ENCODE measurements around the gene BCL2.

BCL2 gene

DNA sequence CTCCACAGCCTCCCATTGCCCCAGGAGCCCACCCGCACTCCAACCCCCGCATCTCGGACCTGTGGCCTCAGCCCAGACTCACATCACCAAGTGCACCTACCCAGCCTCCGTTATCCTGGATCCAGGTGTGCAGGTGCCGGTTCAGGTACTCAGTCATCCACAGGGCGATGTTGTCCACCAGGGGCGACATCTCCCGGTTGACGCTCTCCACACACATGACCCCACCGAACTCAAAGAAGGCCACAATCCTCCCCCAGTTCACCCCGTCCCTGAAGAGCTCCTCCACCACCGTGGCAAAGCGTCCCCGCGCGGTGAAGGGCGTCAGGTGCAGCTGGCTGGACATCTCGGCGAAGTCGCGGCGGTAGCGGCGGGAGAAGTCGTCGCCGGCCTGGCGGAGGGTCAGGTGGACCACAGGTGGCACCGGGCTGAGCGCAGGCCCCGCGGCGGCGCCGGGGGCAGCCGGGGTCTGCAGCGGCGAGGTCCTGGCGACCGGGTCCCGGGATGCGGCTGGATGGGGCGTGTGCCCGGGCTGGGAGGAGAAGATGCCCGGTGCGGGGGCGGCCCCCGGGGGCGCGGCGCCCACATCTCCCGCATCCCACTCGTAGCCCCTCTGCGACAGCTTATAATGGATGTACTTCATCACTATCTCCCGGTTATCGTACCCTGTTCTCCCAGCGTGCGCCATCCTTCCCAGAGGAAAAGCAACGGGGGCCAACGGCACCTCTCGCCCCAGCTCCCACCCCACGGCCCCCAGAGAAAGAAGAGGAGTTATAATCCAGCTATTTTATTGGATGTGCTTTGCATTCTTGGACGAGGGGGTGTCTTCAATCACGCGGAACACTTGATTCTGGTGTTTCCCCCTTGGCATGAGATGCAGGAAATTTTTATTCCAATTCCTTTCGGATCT lies 1.3 kb downstream of the BCL2 start:
- Histone ChIP-seq H3K4me2 (peak overlapping the region; percentile 72), H3K4me1 (peaks cover 58% of the 10 kb centered on the region), H4K20me1 (peaks cover 55% of the 10 kb centered on the region), H3K27me3 (no peaks in the 10 kb centered on the region), H3K9ac (peak overlapping the region; percentile 97), H3K4me3 (peak overlapping the region; percentile 92), H3K9me3 (no peaks in the 10 kb centered on the region), H3K27ac (peak overlapping the region; percentile 97), H3K36me3 (peaks cover 11% of the 10 kb centered on the region; the same call in 1 of the 2 replicates)
- no peak for TF ChIP-seq Cebpa-rat (IDR thresholded peaks at IDR 0.05)

DNA sequence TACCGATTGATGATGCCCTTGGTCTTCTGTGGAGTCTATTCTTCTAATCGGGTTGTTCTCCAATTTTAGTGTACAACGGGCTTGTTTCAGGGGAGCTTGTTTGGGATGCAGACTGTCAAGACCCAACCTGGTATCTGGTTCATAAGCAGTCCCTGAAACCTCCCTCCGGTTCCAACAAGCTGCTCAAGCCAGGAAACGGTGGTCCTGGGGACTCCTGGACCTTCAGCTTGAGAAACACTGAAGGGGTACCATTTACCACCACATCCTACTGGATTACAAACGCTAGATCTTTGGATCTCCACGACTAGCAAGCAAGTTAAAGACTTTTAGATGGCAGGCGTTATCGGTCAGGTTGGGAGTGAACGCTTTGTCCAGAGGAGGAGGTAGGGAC lies 2.0 kb downstream of the BCL2 start:
- peaks cover 62% of the 10 kb centered on the region for H4K20me1 ChIP-seq
- peaks cover 16% of the 10 kb centered on the region; the same call in 1 of the 2 replicates for H3K36me3 ChIP-seq
- no peak for TF ChIP-seq Cebpa-rat (IDR thresholded peaks at IDR 0.05)
- peak overlapping the region; percentile 72 for H3K4me2 ChIP-seq
- no peaks in the 10 kb centered on the region for H3K27me3 ChIP-seq
- H3K27ac ChIP-seq: peak overlapping the region; percentile 97
- H3K4me3 ChIP-seq: peak overlapping the region; percentile 92
- peaks cover 61% of the 10 kb centered on the region for H3K4me1 ChIP-seq
- H3K9ac ChIP-seq: peak overlapping the region; percentile 97
- H3K9me3 ChIP-seq: no peaks in the 10 kb centered on the region

DNA sequence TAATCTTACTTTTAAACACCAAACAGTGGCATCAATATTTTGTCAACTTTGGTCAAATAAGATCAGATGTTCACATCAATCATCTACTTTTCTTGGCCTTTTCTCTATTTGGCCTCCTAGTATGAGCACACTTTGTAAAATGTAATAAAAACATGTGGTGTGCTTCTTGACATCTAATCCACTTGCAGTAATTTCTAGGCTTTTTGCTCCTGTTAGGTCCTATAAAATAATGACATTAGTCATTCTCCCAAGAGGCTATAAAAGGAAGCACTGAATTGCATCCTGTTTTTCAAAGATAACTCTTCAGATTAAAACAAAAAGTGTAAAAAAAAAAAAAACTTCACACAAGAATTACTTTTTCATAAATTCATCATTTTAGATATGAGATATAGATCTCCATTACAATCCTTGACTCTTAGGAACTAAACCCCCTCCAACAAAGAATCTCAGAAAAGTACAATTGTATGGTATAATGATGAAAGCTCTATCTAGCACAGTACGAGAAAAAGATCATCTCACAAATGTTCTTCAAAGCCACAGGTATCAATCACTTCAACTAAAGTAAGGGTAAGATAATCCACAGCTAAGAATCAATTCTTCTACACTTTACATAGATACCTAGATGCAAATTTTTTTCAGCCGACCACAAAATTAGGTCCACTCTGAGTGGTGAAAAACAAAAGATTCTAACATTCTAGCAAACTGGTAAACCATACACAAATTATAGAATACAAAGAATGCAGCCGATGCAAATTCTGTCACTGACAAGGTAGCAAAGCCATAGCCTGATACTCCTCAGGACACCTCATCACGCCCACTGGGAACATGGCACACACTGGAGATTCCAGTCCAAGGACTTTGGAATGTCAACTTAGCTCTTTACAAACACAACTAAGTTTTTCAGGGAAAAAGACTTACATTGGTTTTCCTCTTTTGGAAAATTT lies 2.7 kb downstream of the BCL2 start:
- H3K9ac ChIP-seq: peak overlapping the region; percentile 97
- H3K27ac ChIP-seq: peak overlapping the region; percentile 97

DNA sequence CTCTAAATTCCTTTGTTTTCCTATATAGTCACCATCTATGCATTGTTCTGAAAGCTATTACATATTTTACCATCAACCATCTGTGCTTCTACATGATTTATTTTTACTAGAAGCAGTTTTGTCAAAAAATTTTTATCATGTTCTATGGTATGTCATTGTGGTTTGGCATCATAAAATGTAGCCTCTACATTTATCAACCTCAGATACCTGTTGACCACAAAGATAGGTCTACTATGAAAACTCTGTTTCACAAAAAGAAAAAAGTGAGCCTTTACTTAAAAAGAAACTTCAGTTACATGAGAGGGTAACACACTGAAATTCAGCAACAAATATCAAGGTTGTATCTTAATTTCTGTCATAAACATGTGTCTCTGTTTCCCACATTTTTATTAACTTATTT lies 3.7 kb downstream of the BCL2 start:
- Histone ChIP-seq H3K9ac (peak overlapping the region; percentile 97; the same call in 1 of the 2 replicates), H3K36me3 (peaks cover 32% of the 10 kb centered on the region; the same call in 1 of the 2 replicates), H3K27me3 (no peaks in the 10 kb centered on the region), H3K4me3 (peak overlapping the region; percentile 92), H3K4me1 (peaks cover 61% of the 10 kb centered on the region), H3K9me3 (no peaks in the 10 kb centered on the region), H4K20me1 (peaks cover 79% of the 10 kb centered on the region), H3K27ac (peak overlapping the region; percentile 8; the same call in 1 of the 2 replicates), H3K4me2 (peak overlapping the region; percentile 72)
- TF ChIP-seq Cebpa-rat (IDR thresholded peaks at IDR 0.05): no peak

More for the DNA sequence above, 2.7 kb downstream of the BCL2 start:
- no peaks in the 10 kb centered on the region for H3K9me3 ChIP-seq
- H3K36me3 ChIP-seq: peaks cover 23% of the 10 kb centered on the region; the same call in 1 of the 2 replicates
- TF ChIP-seq Cebpa-rat (IDR thresholded peaks at IDR 0.05): no peak
- peaks cover 61% of the 10 kb centered on the region for H3K4me1 ChIP-seq
- peak overlapping the region; percentile 92 for H3K4me3 ChIP-seq
- H3K27me3 ChIP-seq: no peaks in the 10 kb centered on the region
- peaks cover 69% of the 10 kb centered on the region for H4K20me1 ChIP-seq
- peak overlapping the region; percentile 72 for H3K4me2 ChIP-seq

DNA sequence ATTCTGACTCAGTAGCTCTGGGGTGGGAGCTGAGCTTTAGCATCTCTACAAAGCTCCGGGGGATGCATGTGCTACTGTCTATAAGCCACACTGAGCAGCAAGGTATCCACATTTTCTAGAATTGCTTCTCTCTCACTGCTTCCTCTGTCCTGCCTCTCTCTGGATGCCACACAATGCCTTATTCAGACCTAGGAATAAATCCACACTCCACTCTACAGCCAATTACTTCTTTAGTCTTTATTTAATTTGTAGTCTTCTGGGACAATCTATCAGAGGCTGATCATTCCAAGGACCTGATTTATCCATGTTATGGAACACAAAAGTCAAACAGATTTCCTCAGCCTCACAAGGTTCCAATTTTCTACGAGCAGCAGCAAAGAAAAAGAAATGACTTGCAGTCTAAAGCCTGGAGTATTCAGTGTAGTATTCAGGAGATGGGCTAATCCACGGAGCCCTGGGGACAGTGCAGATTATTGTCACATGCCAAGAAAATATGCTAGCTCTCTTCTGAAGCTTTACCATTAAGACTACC lies 4.4 kb downstream of the BCL2 start:
- H4K20me1 ChIP-seq: peaks cover 86% of the 10 kb centered on the region
- H3K27me3 ChIP-seq: no peaks in the 10 kb centered on the region
- H3K4me2 ChIP-seq: peak overlapping the region; percentile 72
- no peak for TF ChIP-seq Cebpa-rat (IDR thresholded peaks at IDR 0.05)
- H3K9me3 ChIP-seq: no peaks in the 10 kb centered on the region
- H3K4me1 ChIP-seq: peaks cover 65% of the 10 kb centered on the region
- no peak overlapping the region for H3K27ac ChIP-seq
- H3K9ac ChIP-seq: peak overlapping the region; percentile 54; the same call in 1 of the 2 replicates
- H3K4me3 ChIP-seq: peak overlapping the region; percentile 92
- peaks cover 38% of the 10 kb centered on the region; the same call in 1 of the 2 replicates for H3K36me3 ChIP-seq

DNA sequence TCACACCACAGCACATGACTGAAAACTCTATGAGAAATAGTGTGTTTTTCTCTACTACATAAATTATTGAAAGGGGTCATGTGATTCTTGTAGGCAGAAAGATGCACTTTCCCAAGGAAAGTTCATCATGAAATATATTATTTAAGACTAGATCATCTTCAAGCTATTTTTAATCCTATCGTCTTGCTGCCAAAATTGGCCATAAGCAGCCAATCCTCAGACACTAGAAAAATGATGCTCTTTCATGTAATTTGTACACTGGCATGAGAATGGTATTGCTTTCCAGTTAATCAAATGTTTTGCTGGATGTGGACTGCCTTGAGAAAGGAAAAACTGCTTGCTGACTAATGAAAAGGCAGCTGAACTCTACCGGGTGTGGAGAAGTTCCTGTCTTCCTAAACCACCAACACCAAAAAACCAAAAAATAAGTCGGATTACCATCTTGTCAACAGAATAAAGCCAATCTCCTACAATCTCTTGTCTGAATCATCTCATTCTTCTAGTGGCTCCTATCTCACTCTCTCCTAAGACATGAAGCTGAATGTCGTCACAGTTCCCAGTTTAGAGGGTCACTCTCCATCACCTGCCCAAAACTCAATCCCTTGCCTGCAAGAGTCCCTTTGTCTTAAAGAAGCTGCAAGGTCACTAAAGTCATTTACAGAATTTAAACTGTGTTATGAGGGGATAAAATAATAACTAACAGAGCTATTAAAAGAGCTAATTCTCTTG lies 5.3 kb downstream of the BCL2 start:
- H3K4me2 ChIP-seq: peak overlapping the region; percentile 72
- H3K36me3 ChIP-seq: peaks cover 47% of the 10 kb centered on the region
- H3K4me3 ChIP-seq: peak overlapping the region; percentile 92
- H3K9ac ChIP-seq: peak overlapping the region; percentile 54; the same call in 1 of the 2 replicates
- no peaks in the 10 kb centered on the region for H3K27me3 ChIP-seq
- no peak for TF ChIP-seq Cebpa-rat (IDR thresholded peaks at IDR 0.05)
- peaks cover 75% of the 10 kb centered on the region for H3K4me1 ChIP-seq
- peaks cover 95% of the 10 kb centered on the region for H4K20me1 ChIP-seq
- 0 out of 2 replicates have a peak overlapping the region, but pooled peaks have one; percentile 6 for H3K27ac ChIP-seq
- H3K9me3 ChIP-seq: no peaks in the 10 kb centered on the region

DNA sequence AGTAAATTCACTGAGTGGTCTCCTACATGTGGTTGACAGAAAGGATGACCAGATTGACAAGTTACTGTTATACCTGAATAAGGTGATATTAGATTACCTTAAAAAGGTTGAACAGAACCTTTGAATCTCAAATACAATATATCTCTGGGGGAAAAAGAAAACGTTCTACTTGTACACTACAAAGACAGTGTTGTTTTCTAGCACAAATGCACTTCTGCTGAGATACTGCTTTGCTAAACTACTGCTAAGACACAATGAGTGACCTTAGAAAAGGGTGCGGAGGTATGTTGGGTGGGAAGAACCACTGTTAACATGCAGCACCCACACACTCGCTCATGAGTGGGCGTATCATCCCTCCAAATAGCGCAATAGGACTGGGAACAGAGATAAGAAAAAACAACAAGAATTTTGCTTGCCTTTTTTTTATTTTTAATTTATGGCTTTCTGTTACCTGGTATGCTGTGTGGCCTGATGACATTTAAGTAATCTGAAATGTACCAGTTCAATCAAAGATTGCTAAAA lies 6.1 kb downstream of the BCL2 start:
- peaks cover 83% of the 10 kb centered on the region for H3K4me1 ChIP-seq

DNA sequence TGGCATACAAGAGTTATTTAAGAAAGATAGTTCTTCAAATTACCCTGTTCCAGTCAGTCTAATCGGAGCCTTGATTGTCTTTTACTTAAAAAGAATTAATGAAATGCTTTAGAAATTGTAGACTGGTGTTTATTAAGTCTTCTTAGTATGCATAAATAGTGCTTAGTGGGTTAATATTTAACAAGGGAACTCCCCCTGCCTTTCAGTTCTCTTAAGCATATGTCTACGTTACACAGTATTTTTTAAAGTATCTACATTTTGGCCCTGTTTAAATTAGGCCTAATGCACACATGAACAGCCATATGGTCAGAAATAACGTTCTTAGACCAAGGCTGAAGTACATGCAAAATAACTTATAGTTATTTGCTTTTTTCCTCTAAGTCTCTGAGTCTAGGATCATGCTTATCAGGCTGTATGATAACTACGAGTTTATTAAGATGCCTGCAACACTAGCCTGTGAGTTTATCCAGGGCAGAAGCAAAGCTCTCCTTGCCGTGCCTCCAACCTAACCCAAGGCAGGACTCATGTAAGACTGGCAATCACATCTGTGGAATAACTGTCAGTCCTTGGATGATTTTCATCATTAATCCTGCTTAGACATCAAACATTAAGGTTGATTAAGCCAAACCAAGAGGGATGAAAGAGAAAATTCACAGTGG lies 6.7 kb downstream of the BCL2 start:
- H3K4me1 ChIP-seq: peaks cover 89% of the 10 kb centered on the region
- no peak overlapping the region for H3K4me3 ChIP-seq
- no peaks in the 10 kb centered on the region for H3K27me3 ChIP-seq
- H3K9me3 ChIP-seq: no peaks in the 10 kb centered on the region
- peak overlapping the region; percentile 72 for H3K4me2 ChIP-seq
- peaks cover 50% of the 10 kb centered on the region for H3K36me3 ChIP-seq
- TF ChIP-seq Cebpa-rat (IDR thresholded peaks at IDR 0.05): no peak
- no peak overlapping the region for H3K9ac ChIP-seq
- no peak overlapping the region for H3K27ac ChIP-seq
- H4K20me1 ChIP-seq: peaks cover 100% of the 10 kb centered on the region

More for the DNA sequence above, 6.1 kb downstream of the BCL2 start:
- Histone ChIP-seq H3K27me3 (no peaks in the 10 kb centered on the region), H3K4me2 (peak overlapping the region; percentile 72), H3K9ac (0 out of 2 replicates have a peak overlapping the region, but pooled peaks have one; percentile 54), H3K9me3 (no peaks in the 10 kb centered on the region), H4K20me1 (peaks cover 100% of the 10 kb centered on the region), H3K36me3 (peaks cover 50% of the 10 kb centered on the region), H3K4me3 (no peak overlapping the region; the same call in 1 of the 2 replicates), H3K27ac (no peak overlapping the region)
- no peak for TF ChIP-seq Cebpa-rat (IDR thresholded peaks at IDR 0.05)
